HCT116 (cell line): ENCODE data around the gene ETDB. TPM values are rescaled to one million over a fixed set of nuclear protein-coding genes. Genes with fewer than 3 reads are reported as not detected.

Source experiments
- ATAC-seq: fragments of 200-7000 bp; cut with Tn5 transposase; 2 replicates; pipeline ENCODE4 v1.9.1; 2020; ENCODE audit warnings: mild to moderate bottlenecking, moderate library complexity
- BruUV-seq: library from RNA; stranded (reverse); fragments of 400-500 nt; replicated peaks from 2 replicates; lab custom pipeline; 2021; lab: Mats Ljungman, UMichigan
- CTCF ChIA-PET: fragments of 300-600 bp; sonication (Branson Sonifier 250); formaldehyde crosslinking; loops from one replicate; lab custom pipeline; 2021; ENCODE audit warnings: antibody characterized with exemption; lab: Charles Lee
- POLR2A ChIA-PET: fragments of 300-600, 350-600 bp; sonication (Branson Sonifier 250); formaldehyde crosslinking; loops from one replicate; lab custom pipeline; 2021; ENCODE audit warnings: antibody characterized with exemption; lab: Charles Lee
- RAD21 ChIA-PET, 2 experiments: fragments of 300-600 bp; sonication (Branson Sonifier 250); formaldehyde crosslinking; loops; one replicate each; lab custom pipeline; 2023; ENCODE audit warnings: low total read pairs in 2 of 2; ENCODE audit not compliant: uncharacterized antibody in 2 of 2, unreplicated experiment in 2 of 2, low non-redundant PET in 1 of 2; lab: Charles Lee
- DNase-seq: peaks from one replicate; pipeline ENCODE4 v3.0.0-alpha.2; 2010; ENCODE audit warnings: low read depth, low spot score
- H2AFZ ChIP-seq: fragments of 200-600 bp; shearing (Covaris generic), sonication (generic); 2 replicates; pipeline ENCODE4 v1.6.1; 2017; ENCODE audit warnings: low read depth, mixed run types, mixed read lengths, antibody characterized with exemption, low read length; ENCODE audit not compliant: poor library complexity, severe bottlenecking
- H3K27ac ChIP-seq: 2 replicates; pipeline ENCODE4 v1.5.1; 2012; ENCODE audit warnings: low read depth, low read length
- H3K27me3 ChIP-seq: fragments of 200-600 bp; sonication (generic); 2 replicates; pipeline ENCODE4 v1.6.1; 2016; ENCODE audit warnings: mixed run types, low read length, mixed read lengths; ENCODE audit not compliant: insufficient read depth
- H3K36me3 ChIP-seq, 2 experiments: fragments of 200-500 bp in 1 of 2; fragments of 200-600 bp in 1 of 2; sonication (Bioruptor generic) in 1 of 2; sonication (generic) in 1 of 2; 2 replicates each; pipeline versions ENCODE4 v1.5.1 to v1.6.1; 2014 to 2016; ENCODE audit warnings: low read length in 2 of 2, inconsistent platforms in 1 of 2, mixed read lengths in 1 of 2, mixed run types in 1 of 2; ENCODE audit not compliant: insufficient read depth in 2 of 2, control insufficient read depth in 1 of 2
- H3K4me1 ChIP-seq, 2 experiments: fragments of 200-600 bp in 1 of 2; sonication (generic) in 1 of 2; 2 replicates each; pipeline versions ENCODE4 v1.5.1 to v1.6.1; 2012 to 2017; ENCODE audit warnings: low read length in 2 of 2, inconsistent platforms in 1 of 2, mild to moderate bottlenecking in 1 of 2, mixed read lengths in 1 of 2, mixed run types in 1 of 2, moderate library complexity in 1 of 2; ENCODE audit not compliant: insufficient read depth in 2 of 2, control insufficient read depth in 1 of 2
- H3K4me2 ChIP-seq: fragments of 200-600 bp; sonication (generic); 2 replicates; pipeline ENCODE4 v1.6.1; 2017; ENCODE audit warnings: mixed run types, low read length, mixed read lengths
- H3K4me3 ChIP-seq, 2 experiments: fragments of 200-600 bp in 1 of 2; sonication (generic) in 1 of 2; replicated peaks in 1 of 2; 2 replicates each; pipeline ENCODE4 v1.5.1; 2011 to 2016; ENCODE audit warnings: low read length in 2 of 2, control low read depth in 1 of 2, low read depth in 1 of 2, mild to moderate bottlenecking in 1 of 2, mixed read lengths in 1 of 2, mixed run types in 1 of 2
- H3K79me2 ChIP-seq: fragments of 200-600 bp; sonication (generic); 2 replicates; pipeline ENCODE4 v1.6.1; 2017; ENCODE audit warnings: mild to moderate bottlenecking, mixed run types, low read length, moderate library complexity, mixed read lengths; ENCODE audit not compliant: insufficient read depth
- H3K9ac ChIP-seq: fragments of 200-600 bp; sonication (generic); 2 replicates; pipeline ENCODE4 v1.6.1; 2016; ENCODE audit warnings: low read length, mixed read lengths
- H3K9me2 ChIP-seq: fragments of 200-600 bp; sonication (generic), shearing (Covaris generic); 2 replicates; pipeline ENCODE4 v1.6.1; 2017; ENCODE audit warnings: mixed run types, mild to moderate bottlenecking, moderate library complexity; ENCODE audit not compliant: insufficient read depth
- H3K9me3 ChIP-seq, 2 experiments: fragments of 200-500 bp in 1 of 2; fragments of 200-600 bp in 1 of 2; sonication (Bioruptor generic) in 1 of 2; sonication (generic) in 1 of 2; 2 replicates each; pipeline ENCODE4 v1.6.1; 2014 to 2017; ENCODE audit warnings: low read length in 2 of 2, mixed read lengths in 2 of 2, inconsistent platforms in 1 of 2, low read depth in 1 of 2, mild to moderate bottlenecking in 1 of 2, mixed run types in 1 of 2, moderate library complexity in 1 of 2; ENCODE audit not compliant: control insufficient read depth in 1 of 2, insufficient read depth in 1 of 2
- H4K20me1 ChIP-seq: fragments of 200-600 bp; sonication (generic), shearing (Covaris generic); 2 replicates; pipeline ENCODE4 v1.6.1; 2017; ENCODE audit warnings: mixed run types, mild to moderate bottlenecking, moderate library complexity; ENCODE audit not compliant: insufficient read depth
- ATF3 ChIP-seq: IDR thresholded peaks from 2 replicates; pipeline ENCODE4 v1.6.1; 2012
- CTCF ChIP-seq, 3 experiments: fragments of 200-600 bp in 1 of 3; sonication (generic) in 1 of 3; IDR thresholded peaks in 2 of 3; conservative IDR thresholded peaks in 1 of 3; 2 replicates each; pipeline ENCODE4 v1.5.1; 2012 to 2017; ENCODE audit warnings: low read depth in 2 of 3, low read length in 2 of 3, antibody characterized with exemption in 1 of 3, borderline replicate concordance in 1 of 3, control low read depth in 1 of 3, mild to moderate bottlenecking in 1 of 3, mixed read lengths in 1 of 3, mixed run types in 1 of 3, moderate library complexity in 1 of 3; ENCODE audit not compliant: insufficient read depth in 1 of 3
- EGR1 ChIP-seq: IDR thresholded peaks from 2 replicates; pipeline ENCODE4 v1.6.1; 2012; ENCODE audit warnings: low read depth
- FOSL1 ChIP-seq: IDR thresholded peaks from 2 replicates; pipeline ENCODE4 v1.6.1; 2012; ENCODE audit warnings: low read depth
- JUND ChIP-seq: IDR thresholded peaks from 2 replicates; pipeline ENCODE4 v1.6.1; 2012
- POLR2AphosphoS5 ChIP-seq: IDR thresholded peaks from 2 replicates; pipeline ENCODE4 v1.6.1; 2011; ENCODE audit warnings: mild to moderate bottlenecking, low read depth, low read length, moderate library complexity
- RAD21 ChIP-seq: IDR thresholded peaks from 2 replicates; pipeline ENCODE4 v1.6.1; 2012; ENCODE audit warnings: low read depth, mild to moderate bottlenecking
- SIN3A ChIP-seq: IDR thresholded peaks from 2 replicates; pipeline ENCODE4 v1.6.1; 2012; ENCODE audit warnings: low read depth
- SP1 ChIP-seq: IDR thresholded peaks from 2 replicates; pipeline ENCODE4 v1.6.1; 2012; ENCODE audit warnings: low read depth
- intact Hi-C: fragments of 100-400 bp; cut with micrococcal nuclease; formaldehyde crosslinking; loops from 2 replicates; pipeline ENCODE4 v1.10.0; 2022
- total RNA-seq: library from RNA; stranded (reverse); gene quantifications from one replicate; pipeline ENCODE4 v1.2.1, GENCODE V29; 2021; ENCODE audit not compliant: unreplicated experiment

ETDB gene
- total RNA-seq, 1 experiment from 2014 or later = not detected

- ChIA-PET CTCF (interaction anchor here (2.0 kb wide), 2 partner anchors 26 to 74 kb away, joined by 9 to 19 read pairs; no protein-coding TSS in a partner anchor), RAD21 (interaction anchor here in 1 of 2 experiments (0.8 kb wide), 1 partner anchor 74 kb away, joined by 4 read pairs; no protein-coding TSS in a partner anchor), POLR2A (no interaction called here)
- peak; percentile 90 for ATAC-seq
- Histone ChIP-seq H2AFZ (peak overlapping the region; percentile 92), H3K4me3 (no peak overlapping the region), H3K9ac (no peak overlapping the region), H3K36me3 (no peaks in the 10 kb centered on the region), H3K4me1 (no peaks in the 10 kb centered on the region), H3K9me2 (no peaks in the 10 kb centered on the region), H3K27ac (no peak overlapping the region), H3K4me2 (no peak overlapping the region), H4K20me1 (no peaks in the 10 kb centered on the region), H3K79me2 (no peaks in the 10 kb centered on the region), H3K27me3 (0 out of 2 replicates have a peak, but pooled peaks cover 3% of the 10 kb centered on the region), H3K9me3 (no peaks in the 10 kb centered on the region)
- intact Hi-C loops = loop anchor here (1.0 kb wide), 1 partner anchor 74 kb away; no protein-coding TSS in a partner anchor
- peak; percentile 32 for DNase-seq
- no peak for TF ChIP-seq SP1
- TF ChIP-seq SIN3A = no peak
- TF ChIP-seq JUND = no peak
- no peak for TF ChIP-seq ATF3
- TF ChIP-seq RAD21 = peak; percentile 55
- TF ChIP-seq POLR2AphosphoS5 = no peak
- TF ChIP-seq FOSL1 = no peak
- no peak for TF ChIP-seq EGR1
- peak; percentile 40 to 57 (median 57); a peak in 5 of 6 replicates for TF ChIP-seq CTCF (IDR thresholded peaks at IDR 0.05 in 2 of 3, conservative IDR thresholded peaks at IDR 0.05 in 1 of 3; ENCODE audit: borderline replicate concordance in 1 of 3, insufficient read depth in 1 of 3, low read depth in 2 of 3, low read length in 2 of 3)
- BruUV-seq = no TSS peak
Observed at GRCh38 chrX:135112096-135112729, 8.1 kb downstream of the ETDB start.
